ENCODE data around the gene TSGA10IP.

- TF ChIP-seq CTCF (IDR thresholded peaks at IDR 0.05) (no peak), ZFX (IDR thresholded peaks at IDR 0.05; ENCODE audit: borderline replicate concordance) (no peak)
Observed at GRCh38 chr11:65945430-65945911, at the start of gene TSGA10IP.

Data from 22Rv1 (cell line).